NCI-H1436 (cell line): Measurements from ENCODE around the gene RPS15.
"Not testable (repeated sequence)": the region's sequence is repeated elsewhere in the genome, so short reads cannot be mapped to it uniquely, and the experiment has no call there.

ENCODE experiments used
- DNase-seq: peaks from one replicate; lab custom pipeline; 2025; lab: John Stamatoyannopoulos, UW

The RPS15 gene

DNA sequence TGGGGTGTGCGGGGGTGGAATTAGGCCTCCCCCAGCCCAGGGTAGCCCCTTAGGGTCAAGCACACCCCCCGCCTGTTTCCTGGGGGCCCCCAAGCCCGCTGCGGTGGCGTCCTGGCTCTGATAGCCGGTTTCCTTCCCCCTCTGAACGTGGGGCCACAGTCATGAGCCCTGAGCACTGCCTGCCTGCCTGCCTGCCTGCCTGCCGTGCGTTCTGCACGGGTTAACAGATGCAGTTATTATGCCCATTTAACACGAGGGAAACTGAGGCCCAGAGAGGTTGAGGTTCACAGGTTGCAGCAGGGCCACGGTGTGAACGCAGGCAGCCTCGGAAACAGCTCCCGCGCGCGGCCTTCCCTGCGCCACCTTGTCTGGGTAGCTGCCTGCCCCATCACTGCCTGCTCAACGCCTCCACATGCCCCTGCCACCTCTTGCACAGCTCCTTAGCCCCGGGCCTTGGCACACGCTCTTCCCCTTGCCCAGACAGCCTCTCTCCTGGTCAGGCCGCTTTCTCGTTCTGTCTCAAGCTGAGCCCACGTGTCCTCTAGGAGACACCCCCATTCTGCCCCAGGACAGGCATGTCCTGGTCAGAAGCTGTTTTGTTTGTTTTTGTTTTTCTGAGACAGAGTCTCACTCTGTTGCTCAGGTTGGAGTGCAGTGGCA, 35.7 kb upstream of the RPS15 start:
- no peak for DNase-seq

- peak; percentile 97 for DNase-seq
Observed at GRCh38 chr19:1406774-1407527, 31.2 kb upstream of the RPS15 start.

DNA sequence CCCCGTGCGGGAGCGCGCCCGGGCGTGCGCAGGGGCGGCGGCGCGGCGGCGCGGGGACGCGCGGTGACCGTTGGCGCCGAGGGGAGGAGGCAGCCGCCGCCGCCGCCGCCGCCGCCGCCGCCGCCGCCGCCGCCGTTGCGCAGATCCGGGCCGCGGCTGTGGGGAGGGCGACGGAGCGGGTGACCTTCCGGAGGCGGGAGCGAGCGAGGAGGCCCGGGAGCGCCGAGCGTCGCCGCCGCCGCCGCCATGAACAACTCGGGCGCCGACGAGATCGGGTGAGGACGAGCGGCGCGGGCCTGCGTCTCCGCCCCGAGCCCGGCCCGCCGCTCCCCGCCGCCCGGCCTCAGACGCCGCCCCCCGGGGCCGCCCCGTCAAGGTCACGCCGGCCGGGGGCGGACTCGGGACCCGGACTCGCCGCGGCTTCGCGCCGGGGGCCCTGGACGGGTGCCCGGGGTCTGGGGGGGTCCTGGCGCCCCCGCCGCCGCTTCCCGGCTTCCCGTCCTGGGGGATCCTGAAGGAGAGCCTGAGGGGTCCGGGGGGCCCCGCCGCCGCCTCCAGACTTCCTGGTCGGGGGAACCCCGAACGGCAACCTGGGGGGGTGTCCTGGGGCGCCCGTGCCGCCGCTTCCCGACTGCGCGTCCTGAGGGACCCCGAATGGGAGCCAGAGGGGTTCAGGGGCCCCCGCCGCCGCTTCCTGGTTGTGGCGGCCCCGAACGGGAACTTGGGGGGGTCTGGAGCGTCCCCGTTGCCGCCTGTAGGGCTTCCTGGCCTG, 30.5 kb upstream of the RPS15 start, which contains the start of gene DAZAP1:
Gene DAZAP1 (plus strand): TSS at position 59 of the 772 bp plus-strand sequence. CDS start 188 bp downstream, at position 247.
- DNase-seq: no peak

- DNase-seq: no peak
Observed at GRCh38 chr19:1408300-1409203, 29.6 kb upstream of the RPS15 start.

- no peak for DNase-seq
Observed at GRCh38 chr19:1409204-1410005, 28.8 kb upstream of the RPS15 start.

DNA sequence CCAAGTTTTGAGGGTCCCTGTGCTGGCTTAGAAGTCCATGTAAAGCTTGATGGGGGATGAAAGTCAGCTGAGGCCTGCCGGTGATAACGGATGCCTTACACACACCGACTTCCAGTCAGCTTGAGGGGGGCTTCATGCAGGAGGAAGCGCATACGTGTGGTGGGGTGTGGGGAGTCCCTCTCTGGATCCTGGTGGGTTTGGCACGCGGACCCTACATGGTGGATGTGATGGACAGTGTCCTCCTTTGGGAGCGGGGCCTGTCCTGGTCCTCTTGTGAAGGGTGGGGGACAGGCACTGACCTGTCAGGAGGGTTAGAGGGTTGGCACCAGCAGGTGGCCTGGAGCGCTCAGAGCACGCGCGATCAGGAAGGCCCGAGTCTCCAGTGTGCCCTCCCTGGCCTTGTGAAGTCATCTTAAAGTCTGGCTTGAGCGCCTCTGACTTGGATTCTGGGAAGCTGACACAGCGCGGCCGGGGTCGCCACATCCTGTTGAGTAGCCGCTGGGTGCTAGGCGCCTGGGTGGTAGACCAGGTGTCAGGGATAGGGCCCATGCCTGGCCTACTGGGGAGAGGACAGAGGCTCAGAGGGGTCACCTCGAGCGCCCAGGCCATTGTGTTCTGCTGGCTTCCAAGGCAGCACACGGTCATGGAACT, 27.9 kb upstream of the RPS15 start:
- DNase-seq: no peak

- no peak for DNase-seq
Observed at GRCh38 chr19:1410789-1411188, 27.4 kb upstream of the RPS15 start.

- DNase-seq: no peak
Observed at GRCh38 chr19:1411255-1412191, 26.7 kb upstream of the RPS15 start.

- DNase-seq: no peak
Observed at GRCh38 chr19:1412323-1412923, 25.8 kb upstream of the RPS15 start.

DNA sequence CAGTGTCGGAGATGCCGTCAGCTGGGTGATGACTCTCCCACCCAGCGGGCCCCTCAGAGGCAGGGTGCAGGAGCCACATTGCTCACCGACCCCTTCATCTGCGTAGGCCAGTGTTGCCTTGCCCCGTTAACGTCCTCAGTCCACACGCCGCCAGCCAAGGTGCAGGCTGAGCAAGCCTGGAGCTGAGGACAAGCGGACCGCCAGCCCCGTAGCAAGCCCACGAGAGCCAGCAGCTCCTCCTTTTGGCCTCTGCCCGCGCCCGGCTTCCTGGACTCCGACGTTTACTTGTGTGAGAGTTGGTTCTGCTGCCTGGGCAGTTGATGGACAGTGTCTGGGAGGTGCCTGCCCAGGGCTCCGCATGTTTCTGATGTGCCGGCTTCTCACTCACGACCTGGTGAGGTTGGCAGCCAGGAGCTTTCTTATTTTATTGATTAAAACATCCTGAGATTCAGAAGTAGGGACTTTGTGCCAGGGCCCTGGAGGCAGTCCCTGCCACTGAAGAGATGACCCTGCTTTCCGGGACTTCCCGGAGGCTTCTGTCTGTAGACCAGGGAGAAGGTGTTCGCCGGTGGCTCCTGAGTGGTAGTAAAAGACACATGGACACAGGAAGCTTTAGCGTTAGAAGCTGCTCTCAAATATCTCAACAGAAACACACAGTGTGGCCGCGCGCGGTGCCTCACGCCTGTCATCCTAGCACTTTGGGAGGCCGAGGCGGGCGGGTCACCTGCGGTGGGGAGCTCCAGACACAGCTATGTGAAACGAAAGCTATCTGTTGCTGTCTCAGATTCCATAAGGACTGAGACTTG, 25.0 kb upstream of the RPS15 start:
- DNase-seq: no peak

DNA sequence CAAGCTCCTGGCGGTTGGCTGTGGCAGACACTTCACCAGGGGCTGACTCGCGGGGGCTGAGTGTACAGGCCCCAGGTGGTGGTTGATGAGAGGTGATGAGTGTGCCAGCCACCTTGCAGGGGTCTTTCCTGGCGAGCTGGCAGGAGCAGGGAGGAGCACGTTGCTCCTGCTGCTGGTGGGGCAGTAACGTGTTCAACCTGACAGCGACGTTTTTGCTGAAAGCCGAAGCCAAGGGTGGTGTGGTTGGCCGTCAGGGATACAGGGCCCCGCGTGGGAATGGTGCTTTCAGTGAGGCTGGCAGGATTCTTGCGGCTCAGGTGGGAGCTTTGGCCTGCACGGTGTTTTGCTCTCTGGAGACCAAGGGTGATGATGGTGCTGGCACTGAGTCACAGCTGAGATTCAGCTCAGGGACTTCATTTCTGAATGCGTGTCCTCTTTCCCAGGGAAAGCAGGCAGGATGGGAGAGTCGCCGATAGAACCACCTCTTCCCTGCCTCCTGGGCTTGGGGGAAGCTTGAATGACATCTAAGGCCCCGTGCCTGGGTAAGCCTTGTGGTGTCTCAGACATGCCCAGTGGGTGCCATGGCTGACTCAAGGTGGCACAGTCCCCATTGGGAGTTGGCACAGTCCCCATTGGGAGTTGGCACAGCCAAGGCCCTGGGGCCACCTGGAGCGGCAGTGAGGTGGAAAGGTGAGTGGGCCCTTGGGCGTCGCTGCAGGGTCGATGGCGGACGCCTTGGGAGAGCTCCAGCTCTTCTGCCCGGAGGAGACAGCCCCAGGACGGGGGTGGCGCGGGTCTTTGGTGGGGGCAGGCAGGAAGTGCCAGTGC, 22.0 kb upstream of the RPS15 start:
- no peak for DNase-seq

DNA sequence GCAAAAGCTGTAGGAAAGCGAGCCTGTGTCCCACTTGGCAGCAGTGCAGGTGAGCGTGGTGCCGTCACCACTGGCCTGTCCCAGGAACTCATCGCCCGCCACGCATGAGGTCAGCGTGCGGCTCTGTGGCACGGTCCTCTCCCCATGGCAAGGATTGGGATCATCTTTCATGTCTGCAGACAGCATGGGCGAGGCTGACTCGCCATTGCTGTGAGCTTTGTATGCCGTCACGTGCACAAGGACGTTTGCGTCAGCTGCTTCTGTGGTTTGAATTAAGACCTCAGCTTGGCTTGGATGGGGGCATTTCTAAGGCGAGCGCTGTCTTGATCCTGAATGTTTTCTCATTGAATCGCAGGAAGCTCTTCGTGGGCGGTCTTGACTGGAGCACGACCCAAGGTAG, 21.1 kb upstream of the RPS15 start:
- no peak for DNase-seq

- no peak for DNase-seq
Observed at GRCh38 chr19:1417681-1418495, 20.3 kb upstream of the RPS15 start.

DNA sequence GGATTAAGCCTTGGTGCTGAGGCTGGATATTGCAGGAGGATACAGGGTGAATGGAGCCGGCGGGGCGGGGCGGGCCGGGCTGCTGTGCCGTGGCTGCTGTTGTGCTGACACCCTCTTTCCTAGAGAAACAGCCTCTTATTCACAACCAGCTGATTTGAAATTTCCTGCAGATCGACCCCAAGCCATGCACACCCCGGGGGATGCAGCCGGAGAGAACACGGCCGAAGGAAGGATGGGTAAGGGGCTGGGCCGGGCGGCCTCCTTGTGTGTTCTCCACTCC, 19.8 kb upstream of the RPS15 start:
- no peak for DNase-seq

DNA sequence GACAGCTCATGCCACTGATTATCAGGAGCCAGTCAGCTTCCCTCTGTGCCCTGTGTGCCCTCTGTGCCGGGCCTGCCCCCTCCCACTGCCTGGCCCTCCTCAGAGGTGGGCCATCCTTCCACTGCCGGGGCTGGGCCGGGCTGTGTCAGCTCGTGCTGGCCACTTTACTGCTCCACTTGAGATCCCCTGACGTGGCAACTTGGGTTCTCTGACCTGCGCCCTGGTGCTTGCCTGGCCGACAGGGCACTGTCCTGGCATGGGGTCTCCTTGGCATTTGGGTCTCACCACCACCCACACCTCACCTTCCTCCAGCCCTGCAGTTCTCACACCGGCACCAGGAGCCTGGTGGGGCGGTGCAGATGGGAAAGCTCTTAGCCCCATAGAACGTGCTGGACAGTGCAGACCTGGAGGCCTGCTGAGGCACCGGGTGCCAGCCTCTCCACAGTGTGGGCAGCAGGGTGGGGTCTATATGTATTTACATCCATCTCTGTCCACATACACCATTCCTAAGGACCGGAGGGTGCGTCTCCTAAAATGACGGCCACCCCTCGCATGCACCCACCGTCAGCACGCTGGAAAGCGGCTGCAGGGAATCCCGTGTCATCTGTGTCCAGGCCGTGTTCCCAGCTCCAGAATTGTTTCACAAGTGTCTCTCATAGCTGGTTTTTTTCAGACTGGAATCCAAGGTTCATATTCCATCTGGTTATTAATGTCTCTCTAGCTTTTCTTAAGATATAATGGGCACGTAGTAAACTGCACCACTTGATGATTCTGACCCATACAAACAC, 19.1 kb upstream of the RPS15 start:
- no peak for DNase-seq

DNA sequence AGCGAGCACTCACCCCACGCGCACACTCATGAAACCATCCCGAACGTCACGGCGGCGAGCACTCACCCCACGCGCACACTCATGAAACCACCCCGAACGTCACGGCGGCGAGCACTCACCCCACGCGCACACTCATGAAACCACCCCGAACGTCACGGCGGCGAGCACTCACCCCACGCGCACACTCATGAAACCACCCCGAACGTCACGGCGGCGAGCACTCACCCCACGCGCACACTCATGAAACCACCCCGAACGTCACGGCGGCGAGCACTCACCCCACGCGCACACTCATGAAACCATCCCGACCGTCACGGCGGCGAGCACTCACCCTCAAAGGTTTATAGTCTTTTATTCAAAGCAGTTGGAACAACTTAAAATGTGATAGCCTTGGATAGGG, 18.1 kb upstream of the RPS15 start:
- DNase-seq: not testable (repeated sequence)
